ES-I3 (cell line): Measurements from ENCODE around the gene PGAM5.

Experiments used
- H3K36me3 ChIP-seq: 2 replicates; pipeline ENCODE4 v1.6.1; 2013; ENCODE audit warnings: mild to moderate bottlenecking, low read length, control low read depth, moderate library complexity; ENCODE audit not compliant: insufficient read depth
- H3K4me1 ChIP-seq: 2 replicates; pipeline ENCODE4 v1.6.1; 2013; ENCODE audit warnings: mild to moderate bottlenecking, control low read depth, low read length; ENCODE audit not compliant: insufficient read depth
- H3K9ac ChIP-seq: 2 replicates; pipeline ENCODE4 v1.6.1; 2013; ENCODE audit warnings: low read depth, mild to moderate bottlenecking, low read length, moderate library complexity
- H3K9me3 ChIP-seq: 2 replicates; pipeline ENCODE4 v1.6.1; 2013; ENCODE audit warnings: mild to moderate bottlenecking, low read length, moderate library complexity; ENCODE audit not compliant: control insufficient read depth, insufficient read depth

Gene PGAM5

GRCh38 chr12:132710405-132711079, at the start of gene PGAM5:
TSS of gene PGAM5 (plus strand) at chr12:132710842. CDS start at chr12:132710877, 35 bp downstream.
- Histone ChIP-seq H3K9ac (peak within 1 kb of the TSS; percentile 69), H3K4me1 (no peaks in the 10 kb centered on the region), H3K9me3 (no peaks in the 10 kb centered on the region), H3K36me3 (no peaks in the 10 kb centered on the region; the same call in 1 of the 2 replicates)

GRCh38 chr12:132660996-132661395, 49.6 kb upstream of the PGAM5 start:
- Histone ChIP-seq H3K9me3 (no peaks in the 10 kb centered on the region), H3K9ac (no peak overlapping the region), H3K36me3 (peaks cover 42% of the 10 kb centered on the region), H3K4me1 (no peaks in the 10 kb centered on the region)

DNA sequence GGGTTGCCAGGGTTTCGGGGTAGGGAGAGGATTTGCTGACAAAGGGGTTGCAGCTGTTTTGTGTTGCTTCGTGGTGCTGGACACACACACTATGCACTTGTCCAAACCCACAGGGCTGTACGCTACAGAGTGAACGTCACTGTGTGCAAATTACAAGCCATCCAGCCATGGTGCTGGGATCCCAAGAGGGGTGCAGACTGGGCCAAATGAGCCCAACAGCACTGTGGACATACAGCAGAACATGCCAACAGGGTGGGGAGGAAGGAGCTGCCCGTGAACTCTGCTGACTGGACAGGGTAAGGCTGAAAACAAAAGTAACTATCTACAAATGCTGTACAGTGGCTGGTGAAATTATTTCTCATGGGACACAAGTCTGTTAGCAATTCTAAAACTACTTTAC, 48.7 kb upstream of the PGAM5 start:
- H3K4me1 ChIP-seq: no peaks in the 10 kb centered on the region
- H3K9me3 ChIP-seq: no peaks in the 10 kb centered on the region
- H3K9ac ChIP-seq: no peak overlapping the region
- peaks cover 47% of the 10 kb centered on the region for H3K36me3 ChIP-seq

- H3K9ac ChIP-seq: no peak overlapping the region
- no peaks in the 10 kb centered on the region for H3K9me3 ChIP-seq
- peaks cover 42% of the 10 kb centered on the region for H3K36me3 ChIP-seq
- no peaks in the 10 kb centered on the region for H3K4me1 ChIP-seq
These were observed 47.5 kb upstream of the PGAM5 start for GRCh38 chr12:132662901-132663755.

DNA sequence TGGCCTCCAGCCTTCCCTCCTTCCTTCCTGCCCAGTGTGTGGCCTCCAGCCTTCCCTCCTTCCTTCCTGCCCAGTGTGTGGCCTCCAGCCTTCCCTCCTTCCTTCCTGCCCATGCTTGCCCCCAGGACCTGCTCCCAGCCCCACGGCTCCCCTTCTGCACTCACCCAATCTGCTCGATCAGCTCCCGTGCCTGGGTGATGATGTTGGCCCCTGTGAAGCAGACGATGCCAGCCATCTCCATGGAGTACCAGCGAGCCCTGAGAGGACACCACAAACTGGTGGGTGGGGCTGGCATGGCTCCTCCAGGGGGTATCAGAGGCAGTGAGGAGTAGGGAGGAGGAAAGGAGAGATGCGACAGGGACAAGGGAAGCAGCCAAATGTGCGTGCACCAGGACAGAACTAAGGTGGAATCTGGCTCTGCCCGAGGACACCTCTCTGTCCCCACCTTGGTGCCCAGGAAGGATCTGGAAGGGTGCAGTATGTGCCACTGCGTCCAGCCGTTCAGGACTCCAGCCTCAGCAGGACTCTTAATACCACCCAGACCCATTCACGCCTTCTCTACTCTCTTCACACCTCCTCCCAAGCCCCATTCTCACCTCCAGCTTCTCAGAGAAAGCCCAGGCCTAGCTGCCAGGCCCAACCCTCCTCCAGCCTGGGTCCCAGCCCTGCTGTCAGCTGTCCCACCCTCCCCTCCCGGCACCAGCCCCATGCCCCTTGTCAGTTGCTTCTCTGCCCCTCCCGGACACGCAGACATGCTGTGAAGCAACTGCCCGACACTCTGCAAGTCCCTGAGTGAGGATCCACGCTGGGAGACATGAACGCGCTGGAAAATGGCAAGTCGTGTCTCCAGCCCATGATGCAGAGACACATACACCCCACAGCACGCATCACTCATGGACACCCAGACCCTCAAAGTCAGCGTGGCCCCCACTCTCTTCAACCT, 46.2 kb upstream of the PGAM5 start:
- peaks cover 36% of the 10 kb centered on the region for H3K36me3 ChIP-seq
- no peaks in the 10 kb centered on the region for H3K9me3 ChIP-seq
- no peak overlapping the region for H3K9ac ChIP-seq
- H3K4me1 ChIP-seq: no peaks in the 10 kb centered on the region

GRCh38 chr12:132665149-132665491, 45.5 kb upstream of the PGAM5 start:
- H3K36me3 ChIP-seq: peaks cover 36% of the 10 kb centered on the region
- no peaks in the 10 kb centered on the region for H3K4me1 ChIP-seq
- H3K9me3 ChIP-seq: no peaks in the 10 kb centered on the region
- no peak overlapping the region for H3K9ac ChIP-seq

- H3K4me1 ChIP-seq: no peaks in the 10 kb centered on the region
- H3K36me3 ChIP-seq: peaks cover 30% of the 10 kb centered on the region
- H3K9me3 ChIP-seq: no peaks in the 10 kb centered on the region
- no peak overlapping the region for H3K9ac ChIP-seq
These were observed 44.8 kb upstream of the PGAM5 start for GRCh38 chr12:132665794-132666193.

- Histone ChIP-seq H3K4me1 (no peaks in the 10 kb centered on the region), H3K9ac (no peak overlapping the region)
These were observed 42.2 kb upstream of the PGAM5 start for GRCh38 chr12:132668191-132669088.

DNA sequence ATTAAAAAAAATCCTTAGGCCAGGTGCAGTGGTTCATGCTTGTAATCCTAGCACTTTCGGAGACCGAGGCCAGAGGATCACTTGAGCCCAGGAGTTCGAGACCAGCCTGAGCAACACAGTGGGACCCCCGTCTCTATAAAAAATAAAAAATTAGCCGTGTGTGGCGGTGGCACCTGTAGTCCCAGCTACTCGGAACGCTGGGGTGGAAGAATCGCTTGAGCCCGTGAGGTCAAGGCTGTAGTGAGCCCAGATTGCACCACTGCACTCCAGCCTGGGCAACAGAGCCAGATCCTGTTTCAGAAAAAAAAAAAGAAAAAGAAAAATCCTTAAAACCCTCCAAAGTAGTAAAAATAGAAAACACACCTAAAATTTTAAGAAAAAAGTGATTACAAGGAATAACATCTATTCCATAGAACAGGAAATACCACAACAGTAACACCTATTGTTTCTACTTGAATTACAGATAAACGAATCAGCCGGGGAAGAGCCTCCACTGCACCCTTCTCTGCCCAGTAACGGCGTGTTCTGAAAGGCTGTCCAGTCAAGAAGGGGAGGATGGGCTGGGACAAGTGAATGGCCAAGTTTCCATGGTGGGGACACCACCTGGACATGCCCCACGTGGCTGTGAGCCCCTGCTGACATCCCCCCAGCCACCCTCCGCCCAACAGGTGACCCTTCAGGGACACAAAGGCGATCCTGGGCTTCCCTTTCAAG, 41.3 kb upstream of the PGAM5 start:
- Histone ChIP-seq H3K9me3 (no peaks in the 10 kb centered on the region), H3K4me1 (no peaks in the 10 kb centered on the region), H3K9ac (no peak overlapping the region), H3K36me3 (peaks cover 32% of the 10 kb centered on the region)

More at GRCh38 chr12:132668191-132669088, 42.2 kb upstream of the PGAM5 start:
- peaks cover 32% of the 10 kb centered on the region for H3K36me3 ChIP-seq
- no peaks in the 10 kb centered on the region for H3K9me3 ChIP-seq

DNA sequence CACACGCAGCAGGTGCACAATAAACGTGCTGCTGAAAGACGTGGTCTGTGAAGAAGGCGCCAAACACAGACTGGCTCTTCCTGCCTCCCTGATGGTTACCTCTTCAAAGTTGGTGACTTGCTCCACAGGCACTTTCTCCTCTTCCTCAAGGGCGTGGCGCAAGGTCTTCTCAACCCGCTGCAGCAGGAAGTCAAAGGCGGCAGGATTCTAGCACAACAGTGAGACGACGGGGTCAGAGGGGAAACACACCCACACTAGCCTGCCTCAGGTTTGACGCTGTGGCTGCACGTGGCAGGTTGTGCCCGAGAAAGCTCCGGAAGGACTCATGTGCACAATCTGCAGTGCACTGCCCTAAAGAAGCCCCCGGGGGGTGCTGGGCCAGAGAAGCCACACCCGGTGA, 38.5 kb upstream of the PGAM5 start:
- no peak overlapping the region for H3K9ac ChIP-seq
- no peaks in the 10 kb centered on the region for H3K4me1 ChIP-seq
- H3K9me3 ChIP-seq: no peaks in the 10 kb centered on the region
- H3K36me3 ChIP-seq: peaks cover 31% of the 10 kb centered on the region

DNA sequence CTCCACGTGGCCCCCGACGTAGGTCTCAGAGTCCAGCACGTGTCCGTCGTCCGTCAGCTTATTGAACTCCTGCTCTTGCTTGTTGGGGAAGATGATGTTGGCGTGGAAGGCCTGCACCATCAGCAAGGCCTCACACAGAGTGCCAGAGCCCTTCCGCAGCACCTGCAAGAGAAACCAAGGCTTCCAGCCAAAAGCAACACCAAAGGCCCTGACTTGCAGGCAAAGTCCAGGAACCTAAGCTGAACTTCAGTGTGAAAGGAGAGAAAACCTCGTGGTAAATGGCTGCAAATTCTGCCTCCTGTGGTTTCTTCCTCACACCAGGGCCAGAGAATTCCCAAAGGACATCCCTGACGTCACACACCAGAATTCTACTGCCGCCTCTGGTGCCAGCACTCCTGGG, 38.0 kb upstream of the PGAM5 start:
- Histone ChIP-seq H3K4me1 (no peaks in the 10 kb centered on the region), H3K9ac (no peak overlapping the region), H3K9me3 (no peaks in the 10 kb centered on the region), H3K36me3 (peaks cover 29% of the 10 kb centered on the region)

DNA sequence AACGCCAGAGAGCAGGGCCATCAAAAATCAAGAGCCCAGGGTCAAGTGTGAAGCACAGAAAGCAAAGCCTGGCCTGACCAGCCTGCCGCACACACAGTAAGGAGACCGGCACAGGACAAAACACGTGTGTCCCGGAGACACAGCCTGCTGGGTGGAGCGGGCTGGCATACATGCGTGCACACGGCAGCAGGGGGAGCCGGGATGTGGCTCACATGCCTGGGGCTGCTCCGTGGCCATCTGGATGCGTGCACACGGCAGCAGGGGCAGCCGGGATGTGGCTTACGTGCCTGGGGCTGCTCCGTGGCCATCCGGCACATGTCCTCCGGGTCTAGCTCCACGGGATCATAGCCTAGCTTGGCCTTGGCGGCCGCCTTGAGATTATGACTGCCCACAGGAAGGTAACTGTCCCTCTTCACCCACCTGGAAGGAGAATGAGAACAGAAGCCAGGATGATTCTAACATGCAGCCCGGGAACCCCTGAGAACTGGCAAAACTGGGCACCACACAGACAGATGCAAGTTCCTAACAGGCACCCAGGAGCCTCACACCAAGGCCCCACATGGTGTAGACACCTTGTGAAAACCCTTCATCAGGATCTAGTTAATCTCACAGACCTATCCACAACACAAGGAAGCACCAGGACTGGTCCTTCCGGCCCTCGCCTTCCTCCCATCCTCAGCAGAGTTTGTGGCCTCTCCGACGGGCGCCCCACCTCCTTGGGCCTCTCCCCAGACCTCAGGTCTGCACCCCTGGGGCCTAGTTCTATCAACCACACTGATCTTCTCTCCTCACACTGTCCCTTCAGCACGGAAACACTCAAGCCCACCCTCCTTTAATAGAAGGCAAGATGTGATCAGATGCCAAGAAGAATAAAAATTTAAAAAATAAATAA, 37.1 kb upstream of the PGAM5 start:
- Histone ChIP-seq H3K4me1 (no peaks in the 10 kb centered on the region), H3K9me3 (no peaks in the 10 kb centered on the region), H3K9ac (no peak overlapping the region), H3K36me3 (peaks cover 29% of the 10 kb centered on the region)
